Putamen (tissue), 1 donor: ENCODE measurements around the gene CHD9NB.
A peak's percentile ranks its signal among the peaks of the same experiment; 100 is the strongest.

Source experiments
- DNase-seq: peaks from one replicate; pipeline ENCODE4 v3.0.0-alpha.2; 2016; ENCODE audit warnings: low spot score

CHD9NB gene

DNA sequence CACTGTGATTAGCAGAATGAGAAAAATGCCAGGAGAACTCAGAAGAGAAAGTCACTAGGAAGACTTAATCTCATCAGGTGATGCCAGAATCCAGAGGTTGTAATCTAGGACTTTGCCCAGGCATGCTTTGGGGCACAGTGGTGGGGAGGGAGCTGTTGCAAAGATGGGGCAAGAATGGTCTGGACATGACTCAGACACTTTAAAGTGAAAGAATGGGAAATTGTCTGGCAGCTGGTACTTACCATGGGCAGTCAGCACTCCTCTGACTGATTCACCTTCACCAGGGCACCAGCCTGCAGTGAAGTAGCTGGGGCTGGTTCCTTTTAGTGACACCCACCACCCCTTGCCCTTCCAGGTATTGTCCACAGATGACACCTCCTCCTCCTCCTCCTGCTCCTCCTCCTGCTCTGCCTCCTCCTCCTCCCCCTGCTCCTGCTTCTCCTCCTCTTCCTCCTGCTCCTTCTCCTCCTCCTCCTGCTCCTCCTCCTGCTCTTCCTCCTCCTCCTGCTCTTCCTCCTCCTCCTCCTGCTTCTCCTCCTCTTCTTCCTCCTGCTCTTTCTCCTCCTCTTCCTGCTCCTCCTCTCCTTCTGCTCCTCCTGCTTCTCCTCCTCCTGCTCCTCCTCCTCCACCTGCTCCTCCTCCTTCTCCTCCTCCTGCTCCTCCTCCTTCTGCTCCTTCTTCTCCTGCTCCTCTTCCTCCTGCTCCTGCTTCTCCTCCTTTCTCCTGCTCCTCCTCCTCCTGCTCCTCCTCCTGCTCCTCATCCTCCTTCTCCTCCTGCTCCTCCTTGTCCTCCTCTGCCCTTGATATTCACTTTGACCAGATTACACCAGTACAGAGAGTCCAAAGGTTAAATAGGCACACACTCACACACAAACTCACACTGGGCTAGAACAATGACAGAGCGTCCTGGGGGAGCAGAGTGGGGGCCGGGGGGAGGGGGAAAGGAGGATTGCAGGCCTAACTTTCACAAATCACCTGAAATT is at the start of gene CHD9NB:
CHD9NB (minus strand) TSS at position 379 of the 983 bp plus-strand sequence. CDS start 8,739 bp downstream, outside the sequence.
- no peak for DNase-seq

- DNase-seq, result no peak
Observed at GRCh38 chr16:53100889-53101288, 48.2 kb upstream of the CHD9NB start.

DNA sequence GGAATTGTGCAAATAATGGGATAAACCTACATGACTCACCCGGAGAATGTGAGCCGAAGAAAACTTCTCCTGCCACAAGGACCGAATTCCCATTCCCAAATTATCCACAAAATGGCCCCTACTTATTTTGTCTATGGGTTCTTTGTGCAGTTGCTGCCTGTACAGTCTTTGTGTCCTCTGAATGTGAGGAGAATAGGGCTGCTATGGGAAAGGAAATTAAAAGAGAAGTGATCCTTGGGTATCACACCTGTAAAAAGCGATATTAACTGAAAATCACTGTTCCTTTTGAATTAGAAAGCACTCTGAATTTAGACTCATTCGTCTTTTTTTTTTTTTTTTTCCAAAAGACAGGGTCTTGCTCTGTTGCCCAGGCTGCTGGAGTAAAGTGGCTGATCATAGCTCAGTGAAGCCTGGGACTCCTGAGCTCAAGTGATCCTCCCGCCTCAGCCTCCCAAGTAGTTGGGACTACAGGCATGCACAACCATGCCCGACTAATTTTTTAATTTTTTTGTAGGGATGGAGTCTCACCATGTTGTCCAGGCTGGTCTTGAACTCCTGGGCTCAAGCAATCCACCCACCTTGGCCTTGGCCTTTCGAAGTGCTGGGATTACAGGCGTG is 47.5 kb upstream of the CHD9NB start:
- DNase-seq, result no peak

DNA sequence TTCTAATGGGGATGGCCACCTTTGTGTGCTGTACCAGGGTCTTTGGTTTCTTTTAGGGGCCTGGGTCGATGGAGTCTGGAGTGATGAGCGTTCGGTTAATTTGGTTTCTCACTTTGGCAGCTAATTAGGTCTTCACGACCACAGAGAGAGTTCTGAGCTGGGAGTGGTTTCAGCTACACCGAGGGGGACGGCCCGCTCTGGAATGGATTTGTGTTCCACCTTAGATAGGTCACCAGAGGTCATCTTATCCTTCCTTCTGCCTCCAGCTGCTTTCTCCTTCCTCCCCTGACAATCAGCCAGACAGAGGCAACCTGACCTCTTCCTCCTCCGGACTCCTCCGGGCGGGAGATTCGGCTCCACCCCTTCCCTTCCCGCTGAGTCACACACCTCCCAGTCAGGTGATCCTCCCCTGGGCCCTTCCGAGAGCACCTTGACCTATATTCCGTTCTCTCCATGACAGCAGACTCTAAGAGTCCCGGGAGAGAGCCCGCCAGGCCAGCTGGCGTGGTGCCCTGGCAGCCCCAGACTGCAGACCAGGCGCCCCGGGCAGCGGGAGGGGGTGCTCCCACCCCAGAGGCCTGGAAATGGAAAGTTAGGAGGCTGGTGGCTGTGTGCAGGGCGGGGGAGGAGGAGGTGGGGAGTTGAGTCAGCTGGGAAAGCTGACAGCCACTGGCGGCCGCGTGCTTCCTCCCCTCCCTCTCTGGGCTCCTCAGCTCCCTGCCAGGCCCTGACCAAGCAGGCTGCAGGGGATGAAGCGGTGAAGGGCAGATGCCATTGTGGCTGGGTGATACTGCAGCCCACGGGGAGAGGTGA is 46.8 kb upstream of the CHD9NB start:
- peak; percentile 94 for DNase-seq

GRCh38 chr16:53098526-53099317 is 46.0 kb upstream of the CHD9NB start:
- peak; percentile 76 for DNase-seq

GRCh38 chr16:53097190-53097589 is 44.5 kb upstream of the CHD9NB start:
- DNase-seq, result no peak

GRCh38 chr16:53094013-53094630 is 41.4 kb upstream of the CHD9NB start:
- peak; percentile 31 for DNase-seq

DNA sequence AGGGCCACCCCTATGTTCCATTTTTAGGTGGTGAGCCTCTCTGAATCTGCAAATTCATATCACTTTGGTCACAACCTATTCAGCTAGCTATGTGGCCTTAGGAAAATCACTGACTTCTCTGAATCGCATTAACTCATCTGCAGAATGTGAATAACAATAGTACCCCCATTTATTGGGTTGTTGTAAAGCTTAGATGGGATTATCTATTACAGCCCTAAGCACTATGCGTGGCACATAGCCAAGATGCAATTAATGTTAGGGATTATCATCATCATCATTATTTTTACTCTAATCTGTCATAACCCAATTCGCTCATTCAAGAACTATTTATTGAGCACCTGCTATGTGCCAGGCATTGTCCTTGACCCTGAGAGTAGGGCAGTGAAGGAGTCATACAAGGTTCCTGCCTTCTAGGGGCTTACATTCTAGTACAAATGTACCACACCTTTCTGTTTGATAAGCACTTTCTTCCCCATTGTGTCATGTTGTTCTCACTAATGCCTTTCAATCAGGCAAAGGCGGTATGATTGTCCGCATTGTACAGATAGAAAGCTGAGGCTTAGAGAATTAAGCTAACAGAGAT is 40.6 kb upstream of the CHD9NB start:
- no peak for DNase-seq

- DNase-seq, result no peak
Observed at GRCh38 chr16:53092284-53092683, 39.6 kb upstream of the CHD9NB start.

DNA sequence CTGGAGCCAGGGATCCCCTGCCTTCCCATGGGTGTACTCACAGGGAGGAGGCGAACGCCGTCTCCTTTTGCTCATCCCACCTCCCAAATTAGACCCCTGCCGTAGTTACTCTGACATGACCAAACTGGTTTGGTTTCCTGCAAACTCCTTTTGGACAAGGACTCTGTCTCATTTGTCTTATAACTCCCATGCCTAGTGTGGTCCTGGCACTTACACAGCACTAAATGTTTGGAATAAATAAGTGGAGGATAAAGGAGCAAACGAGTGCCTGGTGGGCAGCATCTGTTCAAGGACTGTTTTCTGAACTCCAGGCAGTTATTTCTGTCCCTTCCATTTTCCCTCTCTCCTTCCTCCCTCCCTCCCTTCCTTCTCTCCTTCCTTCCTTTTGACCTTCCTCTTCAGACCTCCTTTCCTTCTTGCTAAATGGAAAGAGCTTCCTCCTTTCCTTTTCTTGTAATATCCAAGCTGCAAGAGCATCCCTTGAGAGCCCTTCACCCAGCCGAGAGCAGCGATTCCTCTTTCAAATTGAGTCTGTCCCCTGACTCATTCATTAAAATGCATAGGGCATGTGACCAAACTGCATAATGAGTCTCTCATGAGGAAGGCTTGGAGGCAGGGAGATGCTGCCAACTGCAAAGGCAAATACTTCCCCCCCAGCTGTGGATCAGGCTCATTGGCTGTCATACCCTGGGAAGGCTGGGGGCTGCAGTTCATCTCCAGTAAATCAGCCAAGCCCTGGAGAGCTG is 38.9 kb upstream of the CHD9NB start:
- DNase-seq, result peak; percentile 95

GRCh38 chr16:53090591-53091411 is 38.1 kb upstream of the CHD9NB start:
- peak; percentile 89 for DNase-seq

DNA sequence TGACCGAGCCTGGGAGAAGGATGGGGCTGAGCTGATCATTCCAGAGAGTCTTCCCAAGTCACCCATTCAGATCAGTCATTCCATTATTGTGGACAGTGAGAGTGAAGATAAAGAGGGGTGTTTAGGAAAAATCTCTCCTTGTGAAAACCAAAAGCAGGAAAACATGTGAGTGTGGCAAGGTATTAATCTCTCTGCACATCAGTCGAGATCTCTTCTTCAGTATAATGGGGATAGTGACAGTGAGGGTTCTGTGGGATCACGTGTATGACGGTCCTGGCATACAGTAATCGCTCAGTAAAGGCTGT is 37.5 kb upstream of the CHD9NB start:
- DNase-seq, result no peak

- DNase-seq, result peak; percentile 55
Observed at GRCh38 chr16:53089434-53090285, 37.0 kb upstream of the CHD9NB start.

- DNase-seq, result no peak
Observed at GRCh38 chr16:53087101-53087500, 34.4 kb upstream of the CHD9NB start.

DNA sequence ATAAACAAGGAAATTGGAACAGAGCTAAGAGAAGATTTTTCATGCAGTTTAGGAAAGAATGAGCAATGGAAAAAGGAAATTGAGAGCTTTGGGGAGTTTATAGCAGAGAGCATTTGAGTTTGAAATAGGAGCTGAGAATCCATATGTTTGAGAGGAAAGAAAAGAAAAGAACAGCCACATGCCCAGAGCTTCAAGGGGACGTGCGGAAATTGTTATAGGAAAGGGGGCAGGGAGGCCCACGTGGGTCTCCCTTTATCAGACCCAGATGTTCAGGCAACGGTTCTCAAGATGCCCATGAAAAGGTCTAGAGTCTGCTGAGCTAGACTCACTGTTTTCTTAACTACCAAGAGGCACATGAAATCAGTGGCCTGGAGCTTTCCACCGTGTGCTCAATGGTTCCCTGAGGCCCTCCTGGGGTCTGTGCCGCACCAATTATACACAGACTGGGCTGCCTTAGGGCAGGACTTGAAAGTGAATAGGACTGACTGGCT is 33.3 kb upstream of the CHD9NB start:
- no peak for DNase-seq

DNA sequence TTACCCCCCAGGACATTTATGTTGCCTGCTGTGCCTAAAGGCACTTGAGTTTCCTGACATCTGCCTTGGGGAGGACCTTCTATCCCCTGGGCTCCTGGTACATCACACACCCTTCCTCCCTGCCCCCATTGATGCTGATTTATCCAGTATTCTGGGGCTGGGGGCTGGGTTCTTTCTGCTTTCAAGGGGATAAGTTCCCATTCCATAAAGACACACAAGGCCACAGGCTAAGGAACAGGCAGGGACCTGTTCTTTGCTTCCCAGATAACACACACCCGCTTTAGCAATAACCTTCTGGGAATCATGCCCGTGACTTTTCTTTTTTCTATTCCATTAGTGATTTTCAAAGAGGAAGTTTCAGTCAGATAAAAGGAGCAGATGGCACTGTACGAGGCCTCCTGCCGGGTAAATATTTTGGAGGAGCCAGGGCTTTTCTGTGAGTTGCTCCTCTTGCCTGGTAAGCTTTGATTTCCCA is 32.7 kb upstream of the CHD9NB start:
- no peak for DNase-seq

GRCh38 chr16:53084746-53085334 is 32.1 kb upstream of the CHD9NB start:
- no peak for DNase-seq

DNA sequence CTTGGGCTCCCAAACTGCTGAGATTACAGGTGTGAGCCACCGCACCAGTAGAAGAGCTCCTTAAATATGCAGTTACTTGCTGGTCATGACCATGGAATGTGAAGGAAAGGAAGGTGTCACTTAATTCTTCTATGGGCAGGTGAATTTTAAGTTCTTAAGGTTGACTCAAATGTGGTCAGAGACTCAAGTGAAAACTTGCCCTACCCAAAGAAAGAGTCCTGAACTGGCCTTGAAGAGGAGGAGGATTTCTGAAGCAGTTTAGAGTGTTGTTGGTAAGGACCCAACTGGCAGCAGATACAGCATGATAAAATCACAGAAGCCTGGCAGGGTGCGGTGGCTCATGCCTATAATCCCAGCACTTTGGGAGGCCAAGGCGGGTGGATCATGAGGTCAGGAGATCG is 31.4 kb upstream of the CHD9NB start:
- no peak for DNase-seq
